ENCODE measurements around the gene ARHGEF10L.
"Not testable (repeated sequence)": the region's sequence is repeated elsewhere in the genome, so short reads cannot be mapped to it uniquely, and the experiment has no call there.

Gene ARHGEF10L

DNA sequence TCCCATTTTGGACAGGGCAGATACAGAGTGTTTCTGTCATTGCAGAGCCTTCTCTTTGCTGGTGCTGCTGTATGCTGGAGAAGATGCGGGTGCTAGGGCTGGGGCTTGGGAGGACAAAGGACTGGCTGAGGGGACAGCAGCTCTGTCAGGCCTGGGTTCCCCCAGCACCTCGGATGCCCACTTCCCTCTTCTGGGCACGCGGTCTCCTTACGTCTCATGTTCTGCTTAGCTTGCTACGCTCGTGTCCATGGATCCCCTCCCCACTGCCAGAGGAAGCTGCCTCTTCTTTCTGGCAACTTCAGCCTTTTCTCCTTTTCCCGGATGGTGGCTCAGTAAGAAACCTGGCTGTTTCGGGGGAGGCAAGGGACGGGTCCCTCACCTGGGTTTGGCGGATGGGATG is 75.7 kb downstream of the ARHGEF10L start:
- no peak for DNase-seq

GRCh38 chr1:17615959-17616358 is 76.5 kb downstream of the ARHGEF10L start:
- DNase-seq: no peak

- no peak for DNase-seq
Measured at GRCh38 chr1:17616731-17617279, 77.3 kb downstream of the ARHGEF10L start.

DNA sequence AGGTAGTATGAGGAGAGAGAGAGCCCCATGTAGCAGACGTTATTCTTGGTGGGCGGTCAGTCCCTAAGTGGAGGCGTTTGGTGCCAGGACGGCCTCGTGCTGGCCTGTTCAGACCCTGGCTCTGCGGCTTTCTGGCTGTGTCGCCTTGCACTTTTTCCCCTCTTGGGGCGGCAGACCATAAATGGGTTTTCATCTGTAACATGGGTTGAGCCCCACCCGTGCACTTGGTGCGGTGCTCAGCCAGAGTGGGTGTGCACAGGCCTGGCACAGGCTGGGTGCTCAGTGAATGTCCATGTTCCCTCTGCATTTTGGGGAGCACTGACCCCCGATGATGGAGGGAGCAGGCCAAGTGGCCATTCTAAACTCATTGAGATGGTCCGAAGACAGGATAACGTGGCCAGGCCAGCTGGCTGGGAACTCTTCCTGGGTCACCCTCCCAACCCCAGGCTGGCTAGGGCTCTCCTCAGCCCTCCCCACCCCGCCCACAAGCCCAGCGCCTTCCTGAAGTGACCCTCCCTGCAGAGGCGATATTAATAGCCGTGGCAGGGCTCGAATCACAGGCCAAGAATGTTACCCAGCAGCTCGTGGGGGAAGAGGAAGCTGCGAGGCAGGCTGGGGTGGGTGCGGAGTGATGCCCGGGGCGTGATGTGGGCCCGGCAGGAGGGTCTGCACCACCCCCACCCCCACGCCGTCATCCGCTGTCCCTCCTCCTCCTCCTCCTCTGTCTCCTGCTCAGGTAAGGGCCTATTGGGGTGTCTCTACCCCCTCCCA is 78.5 kb downstream of the ARHGEF10L start:
- no peak for DNase-seq

- no peak for DNase-seq
Measured at GRCh38 chr1:17618558-17619247, 79.2 kb downstream of the ARHGEF10L start.

- no peak for DNase-seq
Measured at GRCh38 chr1:17620448-17620847, 81.0 kb downstream of the ARHGEF10L start.

DNA sequence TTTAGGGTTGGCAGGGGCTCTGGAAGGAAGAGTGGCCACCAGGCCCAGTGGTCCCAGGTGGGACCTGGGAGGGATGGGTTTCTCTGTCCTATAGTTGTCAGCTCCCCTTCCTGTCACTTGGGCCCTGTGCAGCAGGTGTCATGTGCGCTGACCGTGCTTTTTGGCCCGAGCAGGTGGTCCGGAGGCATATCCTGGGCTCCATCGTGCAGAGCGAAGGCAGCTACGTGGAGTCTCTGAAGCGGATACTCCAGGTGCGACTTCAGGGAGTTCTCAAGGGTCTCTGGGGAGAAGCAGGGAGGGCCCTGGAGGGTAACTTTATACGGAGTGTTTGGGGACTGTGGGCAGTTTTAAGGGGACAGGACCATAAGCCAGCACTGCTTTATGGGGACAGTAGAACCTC is 82.2 kb downstream of the ARHGEF10L start:
- no peak for DNase-seq

- DNase-seq: no peak
Measured at GRCh38 chr1:17622823-17623222, 83.3 kb downstream of the ARHGEF10L start.

GRCh38 chr1:17624611-17625233 is 85.2 kb downstream of the ARHGEF10L start:
- DNase-seq: no peak

DNA sequence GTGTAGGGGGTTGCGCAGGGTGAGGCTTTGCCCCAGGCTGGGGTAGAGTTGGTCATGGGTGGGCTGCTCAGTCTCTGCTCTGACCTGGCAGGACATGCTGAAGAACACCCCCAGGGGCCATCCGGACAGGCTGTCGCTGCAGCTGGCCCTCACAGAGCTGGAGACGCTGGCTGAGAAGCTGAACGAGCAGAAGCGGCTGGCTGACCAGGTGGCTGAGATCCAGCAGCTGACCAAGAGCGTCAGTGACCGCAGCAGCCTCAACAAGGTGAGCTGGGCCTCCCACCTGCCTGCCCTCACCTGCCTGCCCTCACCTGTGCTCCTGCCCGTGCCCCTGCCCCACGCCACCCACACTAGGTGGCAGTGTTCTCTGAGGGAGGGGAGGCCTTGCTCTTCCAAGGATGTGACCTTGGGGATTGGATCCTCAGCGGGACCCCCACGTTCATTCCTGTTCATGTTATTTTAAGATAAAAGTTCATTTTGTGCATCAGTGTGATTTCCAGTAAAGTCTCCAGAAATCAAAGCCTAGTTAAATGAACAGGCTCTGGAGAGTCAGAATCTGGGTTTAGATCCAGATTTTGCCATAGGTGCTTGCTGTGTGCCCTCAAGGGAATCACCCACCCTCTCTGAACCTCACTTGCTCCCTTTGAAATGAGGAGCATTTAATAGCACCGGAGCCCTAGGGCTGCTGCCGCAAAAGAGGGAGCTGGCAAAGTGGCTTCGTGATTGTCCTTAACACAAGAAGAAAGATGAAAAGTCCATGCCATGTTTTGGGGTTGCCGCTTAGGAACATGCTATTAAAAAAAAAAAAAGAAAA is 87.9 kb downstream of the ARHGEF10L start:
- DNase-seq: no peak

DNA sequence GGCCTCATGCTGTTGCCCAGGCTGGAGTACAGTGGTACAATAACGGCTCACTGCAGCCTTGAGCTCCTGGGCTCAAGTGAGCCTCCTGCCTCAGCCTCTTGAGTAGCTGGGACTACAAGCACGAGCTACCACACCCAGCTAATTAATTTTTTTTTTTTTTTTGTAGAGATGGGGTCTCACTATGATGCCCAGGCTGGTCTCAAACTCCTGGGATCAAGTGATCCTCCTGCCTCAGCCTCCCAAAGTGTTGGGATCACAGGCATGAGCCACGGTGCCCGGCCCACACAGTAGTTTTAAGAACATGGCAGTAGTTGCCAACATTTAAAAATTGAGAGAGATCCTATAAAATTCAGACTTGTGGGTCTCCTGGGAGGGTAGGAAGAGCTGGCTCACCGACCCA is 89.5 kb downstream of the ARHGEF10L start:
- DNase-seq: not testable (repeated sequence)

DNA sequence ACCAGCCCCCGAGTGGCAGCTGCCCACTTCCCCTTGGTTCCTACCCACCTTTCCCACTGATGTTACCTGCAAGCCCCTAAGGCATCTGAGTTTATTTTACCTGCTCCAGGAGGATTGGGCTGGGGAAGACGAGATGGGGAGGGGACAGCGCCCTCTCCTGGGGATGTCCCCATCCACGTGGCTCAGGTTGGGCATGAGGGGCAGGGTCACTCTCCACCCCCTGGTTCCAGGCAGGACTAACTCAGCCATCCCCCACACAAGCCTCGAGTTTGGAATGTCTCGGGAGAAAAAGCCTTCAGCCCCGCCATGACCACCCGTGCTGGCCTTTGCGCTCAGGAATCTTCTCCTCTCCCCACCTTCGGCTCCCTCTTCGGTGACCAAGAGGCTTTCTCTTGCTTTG is 90.0 kb downstream of the ARHGEF10L start:
- DNase-seq: no peak

- DNase-seq: no peak
Measured at GRCh38 chr1:17630048-17630830, 90.7 kb downstream of the ARHGEF10L start.

- no peak for DNase-seq
Measured at GRCh38 chr1:17630986-17631385, 91.5 kb downstream of the ARHGEF10L start.

DNA sequence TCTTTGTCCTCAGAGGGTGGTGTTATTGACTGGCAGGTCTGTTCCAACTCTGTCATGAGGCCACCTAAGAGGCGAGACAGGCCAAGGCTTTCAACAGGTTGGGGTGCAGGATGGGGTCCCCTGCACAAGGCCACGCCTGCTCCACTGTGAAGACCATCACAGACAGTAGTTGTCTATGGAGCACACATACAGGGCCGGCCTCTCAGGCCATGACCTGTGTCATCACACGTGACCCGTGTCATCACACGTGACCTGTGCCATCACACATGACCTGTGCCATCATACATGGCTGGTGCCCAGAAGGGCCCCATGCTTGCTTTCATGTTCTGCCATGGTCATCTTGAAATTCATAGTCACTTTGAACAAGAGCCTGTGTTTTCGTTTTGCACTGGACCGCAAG is 91.9 kb downstream of the ARHGEF10L start:
- no peak for DNase-seq

DNA sequence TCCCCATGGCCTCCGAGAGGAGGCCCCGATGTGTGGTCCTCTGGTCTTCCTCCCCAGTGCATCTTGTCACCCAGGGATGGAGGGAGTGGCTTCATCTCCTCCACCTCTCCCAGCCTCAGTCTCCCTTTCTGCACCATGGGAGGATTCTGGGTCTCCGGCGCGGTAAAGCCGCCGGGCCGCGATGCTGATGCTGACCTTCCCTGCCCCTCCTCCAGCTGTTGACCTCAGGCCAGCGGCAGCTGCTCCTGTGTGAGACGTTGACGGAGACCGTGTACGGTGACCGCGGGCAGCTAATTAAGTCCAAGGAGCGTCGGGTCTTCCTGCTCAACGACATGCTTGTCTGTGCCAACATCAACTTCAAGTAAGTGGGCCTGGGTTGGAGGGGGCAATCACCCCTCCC is 92.6 kb downstream of the ARHGEF10L start:
- no peak for DNase-seq

DNA sequence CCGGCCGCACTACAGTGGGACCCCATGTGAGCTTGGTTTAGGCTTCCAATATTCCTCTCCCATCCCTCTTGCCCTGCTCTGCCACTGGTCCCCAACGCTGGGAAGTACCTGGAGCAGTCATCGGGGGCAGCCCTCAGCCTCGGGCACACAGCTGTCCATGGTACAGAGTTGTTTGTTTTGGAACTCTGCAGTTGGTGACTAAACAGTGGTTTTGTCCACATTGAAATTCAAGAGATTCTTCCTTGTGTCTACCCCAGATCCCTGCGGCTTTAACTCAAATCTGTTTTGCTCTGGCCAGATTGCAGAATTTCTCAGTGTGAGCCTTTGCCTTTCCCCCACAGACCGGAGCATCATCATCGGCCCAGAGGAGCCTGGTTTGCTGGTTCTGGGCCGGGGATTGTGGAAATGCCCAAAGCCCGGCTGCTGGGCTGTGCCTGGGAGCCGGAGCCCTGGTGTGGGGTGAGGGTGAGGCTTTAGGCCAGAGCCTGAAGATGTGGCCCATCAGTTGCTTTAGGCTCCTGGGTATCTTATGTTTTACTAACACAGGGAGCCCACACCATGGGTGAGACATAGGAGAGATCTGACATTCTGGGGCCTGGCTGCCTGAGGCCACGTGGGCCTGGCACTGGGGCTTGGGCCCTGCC is 93.2 kb downstream of the ARHGEF10L start:
- DNase-seq: no peak

DNA sequence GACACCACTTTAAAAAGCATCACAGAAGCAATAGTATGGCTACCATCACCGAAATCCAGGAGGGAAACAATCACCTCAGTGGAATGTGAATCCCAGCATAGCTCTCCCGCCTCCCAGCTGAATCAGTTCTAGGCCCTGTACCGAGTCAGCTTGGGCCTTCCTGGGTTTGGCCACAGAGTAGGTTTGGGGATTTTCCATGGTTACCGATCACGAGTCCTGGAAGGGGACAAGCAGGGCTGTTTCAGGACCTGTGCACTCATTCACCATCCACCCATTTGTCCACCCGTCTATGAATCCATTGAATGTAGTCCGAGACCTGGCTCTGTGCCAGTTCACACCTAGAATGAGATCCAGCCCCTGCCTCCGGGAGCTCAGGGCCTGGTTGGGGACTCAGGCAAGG is 94.2 kb downstream of the ARHGEF10L start:
- no peak for DNase-seq

DNA sequence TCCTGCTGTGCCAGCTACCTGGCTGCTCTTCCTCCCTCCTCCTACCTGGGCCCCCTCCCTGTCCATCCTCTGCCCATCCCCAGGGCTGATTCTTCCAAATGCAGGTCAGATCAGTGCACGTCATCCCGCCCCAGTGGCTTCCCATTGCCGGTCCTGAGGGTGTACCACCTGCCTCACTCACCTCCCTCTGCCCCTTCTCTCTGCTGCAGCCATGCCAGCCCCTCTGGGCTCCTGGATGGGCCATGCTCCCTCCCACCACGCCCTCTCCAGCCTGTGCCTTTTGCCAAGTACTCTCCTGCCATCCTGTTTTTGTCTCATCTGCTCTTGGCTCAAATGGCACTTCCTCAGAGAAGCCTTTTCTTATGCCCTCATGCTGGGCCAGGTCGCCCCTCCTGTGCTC is 95.8 kb downstream of the ARHGEF10L start:
- DNase-seq: no peak

- no peak for DNase-seq
Measured at GRCh38 chr1:17635811-17636210, 96.3 kb downstream of the ARHGEF10L start.

- DNase-seq: no peak
Measured at GRCh38 chr1:17636612-17637011, 97.1 kb downstream of the ARHGEF10L start.

GRCh38 chr1:17637055-17637454 is 97.6 kb downstream of the ARHGEF10L start:
- no peak for DNase-seq
